Ishikawa (cell line): ENCODE measurements around the gene NCF2.

ENCODE experiments used
- CEBPB ChIP-seq: IDR thresholded peaks from 2 replicates; pipeline ENCODE4 v1.6.1; 2012
- CREB1 ChIP-seq: IDR thresholded peaks from 2 replicates; pipeline ENCODE4 v1.6.1; 2012; ENCODE audit warnings: low read depth
- EP300 ChIP-seq: IDR thresholded peaks from 2 replicates; pipeline ENCODE4 v1.6.1; 2012; ENCODE audit warnings: borderline replicate concordance
- TAF1 ChIP-seq: IDR thresholded peaks from 2 replicates; pipeline ENCODE4 v1.6.1; 2012; ENCODE audit warnings: low read depth, mild to moderate bottlenecking
- TCF12 ChIP-seq: IDR thresholded peaks from 2 replicates; pipeline ENCODE4 v1.6.1; 2012; ENCODE audit warnings: low read depth
- TEAD4 ChIP-seq: IDR thresholded peaks from 2 replicates; pipeline ENCODE4 v1.6.1; 2012
- YY1 ChIP-seq: IDR thresholded peaks from 2 replicates; pipeline ENCODE4 v1.6.1; 2012; ENCODE audit warnings: low read depth
- ZBTB7A ChIP-seq: IDR thresholded peaks from 2 replicates; pipeline ENCODE4 v1.6.1; 2012; ENCODE audit warnings: low read depth
- TF ChIP-seq, protein P1 (sequence below): IDR thresholded peaks from 2 replicates; pipeline ENCODE4 v1.6.1; 2012
- TF ChIP-seq, protein P2 (sequence below): IDR thresholded peaks from 2 replicates; pipeline ENCODE4 v1.6.1; 2012; ENCODE audit warnings: low read depth, mild to moderate bottlenecking
- TF ChIP-seq, protein P3 (sequence below): IDR thresholded peaks from 2 replicates; pipeline ENCODE4 v1.6.1; 2012

DNA sequence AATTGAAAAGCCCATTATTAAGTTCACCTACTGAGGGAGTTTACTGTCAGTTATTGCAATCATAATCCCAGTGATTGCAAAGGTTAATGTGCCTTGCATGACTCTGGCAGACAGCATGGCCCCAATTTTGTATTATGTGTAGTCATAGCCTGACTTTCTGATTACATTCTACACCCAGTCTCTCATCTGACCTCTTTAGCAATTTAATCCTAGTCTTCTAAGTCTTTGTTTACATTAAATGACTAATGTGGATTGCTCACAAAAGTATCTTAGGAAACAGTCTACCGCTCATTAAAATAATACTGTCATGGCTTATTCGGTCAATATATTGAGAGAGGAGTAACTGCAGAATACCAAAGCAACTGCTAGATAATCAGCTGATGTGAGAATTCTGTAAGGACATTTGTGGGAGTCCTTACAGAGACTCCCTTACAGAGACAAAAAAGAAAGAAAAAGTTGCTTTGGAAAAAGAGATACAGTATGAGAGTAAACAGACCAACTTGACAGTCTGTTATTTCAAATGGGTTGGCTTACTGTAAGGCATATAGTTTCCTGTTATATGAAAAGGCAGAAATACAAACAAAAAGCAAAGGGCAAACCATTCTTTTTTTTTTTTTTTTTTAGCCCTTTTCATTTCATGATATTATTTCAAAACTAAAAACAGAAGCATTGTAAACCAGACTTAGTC lies 75.1 kb downstream of the NCF2 start:
- TF ChIP-seq TCF12 (no peak), TEAD4 (no peak), EP300 (no peak), YY1 (no peak), CEBPB (no peak), ZBTB7A (no peak), CREB1 (no peak), TAF1 (no peak)
- TF ChIP-seq, protein P1, sequence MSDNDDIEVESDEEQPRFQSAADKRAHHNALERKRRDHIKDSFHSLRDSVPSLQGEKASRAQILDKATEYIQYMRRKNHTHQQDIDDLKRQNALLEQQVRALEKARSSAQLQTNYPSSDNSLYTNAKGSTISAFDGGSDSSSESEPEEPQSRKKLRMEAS: no peak
- TF ChIP-seq, protein P2, sequence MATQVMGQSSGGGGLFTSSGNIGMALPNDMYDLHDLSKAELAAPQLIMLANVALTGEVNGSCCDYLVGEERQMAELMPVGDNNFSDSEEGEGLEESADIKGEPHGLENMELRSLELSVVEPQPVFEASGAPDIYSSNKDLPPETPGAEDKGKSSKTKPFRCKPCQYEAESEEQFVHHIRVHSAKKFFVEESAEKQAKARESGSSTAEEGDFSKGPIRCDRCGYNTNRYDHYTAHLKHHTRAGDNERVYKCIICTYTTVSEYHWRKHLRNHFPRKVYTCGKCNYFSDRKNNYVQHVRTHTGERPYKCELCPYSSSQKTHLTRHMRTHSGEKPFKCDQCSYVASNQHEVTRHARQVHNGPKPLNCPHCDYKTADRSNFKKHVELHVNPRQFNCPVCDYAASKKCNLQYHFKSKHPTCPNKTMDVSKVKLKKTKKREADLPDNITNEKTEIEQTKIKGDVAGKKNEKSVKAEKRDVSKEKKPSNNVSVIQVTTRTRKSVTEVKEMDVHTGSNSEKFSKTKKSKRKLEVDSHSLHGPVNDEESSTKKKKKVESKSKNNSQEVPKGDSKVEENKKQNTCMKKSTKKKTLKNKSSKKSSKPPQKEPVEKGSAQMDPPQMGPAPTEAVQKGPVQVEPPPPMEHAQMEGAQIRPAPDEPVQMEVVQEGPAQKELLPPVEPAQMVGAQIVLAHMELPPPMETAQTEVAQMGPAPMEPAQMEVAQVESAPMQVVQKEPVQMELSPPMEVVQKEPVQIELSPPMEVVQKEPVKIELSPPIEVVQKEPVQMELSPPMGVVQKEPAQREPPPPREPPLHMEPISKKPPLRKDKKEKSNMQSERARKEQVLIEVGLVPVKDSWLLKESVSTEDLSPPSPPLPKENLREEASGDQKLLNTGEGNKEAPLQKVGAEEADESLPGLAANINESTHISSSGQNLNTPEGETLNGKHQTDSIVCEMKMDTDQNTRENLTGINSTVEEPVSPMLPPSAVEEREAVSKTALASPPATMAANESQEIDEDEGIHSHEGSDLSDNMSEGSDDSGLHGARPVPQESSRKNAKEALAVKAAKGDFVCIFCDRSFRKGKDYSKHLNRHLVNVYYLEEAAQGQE: no peak
- TF ChIP-seq, protein P3, sequence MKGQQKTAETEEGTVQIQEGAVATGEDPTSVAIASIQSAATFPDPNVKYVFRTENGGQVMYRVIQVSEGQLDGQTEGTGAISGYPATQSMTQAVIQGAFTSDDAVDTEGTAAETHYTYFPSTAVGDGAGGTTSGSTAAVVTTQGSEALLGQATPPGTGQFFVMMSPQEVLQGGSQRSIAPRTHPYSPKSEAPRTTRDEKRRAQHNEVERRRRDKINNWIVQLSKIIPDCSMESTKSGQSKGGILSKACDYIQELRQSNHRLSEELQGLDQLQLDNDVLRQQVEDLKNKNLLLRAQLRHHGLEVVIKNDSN: no peak
